Psoas muscle (tissue), 8 donors: Measurements from ENCODE around the gene STXBP1. TPM values are rescaled to one million over a fixed set of nuclear protein-coding genes. Genes with fewer than 3 reads are reported as not detected.
A peak's percentile ranks its signal among the peaks of the same experiment; 100 is the strongest.

Source experiments
- ATAC-seq, 4 donors: fragments of 200-7000 bp; cut with Tn5 transposase; one replicate each; pipeline ENCODE4 v1.9.1; 2020; ENCODE audit warnings: moderate library complexity in 3 of 4, mild to moderate bottlenecking in 2 of 4
- DNase-seq, 2 donors: peaks; one replicate each; pipeline ENCODE4 v3.0.0-alpha.2; 2020
- H3K27ac ChIP-seq: fragments of 200-600 bp; one replicate; pipeline ENCODE4 v1.8.0; 2022
- H3K27me3 ChIP-seq, 3 donors: fragments of 200-600 bp in 1 of 3; one replicate each; pipeline versions ENCODE4 v1.6.1 to v1.8.0; 2013 to 2022; ENCODE audit warnings: low read length in 2 of 3, mild to moderate bottlenecking in 2 of 3, moderate library complexity in 1 of 3; ENCODE audit not compliant: insufficient read depth in 3 of 3
- H3K36me3 ChIP-seq, 2 donors: fragments of 200-600 bp in 1 of 2; one replicate each; pipeline versions ENCODE4 v1.6.1 to v1.8.0; 2013 to 2022; ENCODE audit warnings: low read depth in 1 of 2, mild to moderate bottlenecking in 1 of 2, moderate library complexity in 1 of 2; ENCODE audit not compliant: insufficient read depth in 1 of 2
- H3K4me1 ChIP-seq: fragments of 200-600 bp; one replicate; pipeline ENCODE4 v1.8.0; 2022
- H3K4me3 ChIP-seq: fragments of 200-600 bp; one replicate; pipeline ENCODE4 v1.8.0; 2022; ENCODE audit warnings: mild to moderate bottlenecking
- H3K9me3 ChIP-seq: fragments of 200-600 bp; one replicate; pipeline ENCODE4 v1.8.0; 2022
- CTCF ChIP-seq: fragments of 200-600 bp; IDR thresholded peaks from one replicate; pipeline ENCODE4 v1.8.0; 2022; ENCODE audit warnings: antibody characterized with exemption
- WGBS, 3 donors: extraction: QIAGEN DNeasy Blood & Tissue Kit; methylation state at CpG; one replicate each; pipeline versions ENCODE4 v1.1.6 to v1.1.7; 2013; 5-methylcytosine and 5-hydroxymethylcytosine counted together
- intact Hi-C, 2 donors: fragments of 100-400 bp; cut with DNase I; formaldehyde crosslinking; loops; one replicate each; pipeline versions ENCODE4 v1.11.0 to v1.14.2; 2022
- polyA plus RNA-seq, 3 donors: library from polyadenylated mRNA; stranded (reverse); fragments of 200-250 nt; gene quantifications; one replicate each; pipeline ENCODE4 v1.2.3, GENCODE V29; 2013
- total RNA-seq, 4 donors: library from RNA; stranded (reverse); fragmentation: NEBNext Ultra II Directional in 2 of 4; extraction: Animal tissue kit (Norgen Biotek cat#: 25700) in 2 of 4; gene quantifications; one replicate each; pipeline versions ENCODE4 v1.2.1 to v1.2.4, GENCODE V29; 2021 to 2023
- donor health status: healthy with polysubstance abuse.
- donor health status: DM: no; HTN: no; CAD: no; lungs with moderate emphysema.
- donor health status: Bipolar disorder and iron deficiency.
- donor health status: healthy.
- donor health status: DM: yes; HTN: yes; CAD: no.
- donor health status: DM: no; HTN: no; CAD: no.
- donor health status: DM: no; HTN: no; CAD: no.
- donor health status: DM: yes; HTN: yes; CAD: no.

Gene STXBP1
- total and polyA plus RNA-seq, 7 donors = 2.8 to 12.3 (median 6.7) TPM

GRCh38 chr9:127714020-127714750 is 102.1 kb downstream of the STXBP1 start:
- DNase-seq = no peak
- Histone ChIP-seq H3K27me3 (no peaks in the 10 kb centered on the region), H3K36me3 (no peaks in the 10 kb centered on the region), H3K4me1 (peaks cover 15% of the 10 kb centered on the region), H3K9me3 (no peaks in the 10 kb centered on the region), H3K4me3 (peak overlapping the region; percentile 85), H3K27ac (no peak overlapping the region)
- intact Hi-C loops = no loop called here
- 77 to 83% (median 81%) methylated on average over 19 of the region's 19 CpGs for WGBS, 3 donors
- TF ChIP-seq CTCF = no peak
- ATAC-seq = no peak

DNA sequence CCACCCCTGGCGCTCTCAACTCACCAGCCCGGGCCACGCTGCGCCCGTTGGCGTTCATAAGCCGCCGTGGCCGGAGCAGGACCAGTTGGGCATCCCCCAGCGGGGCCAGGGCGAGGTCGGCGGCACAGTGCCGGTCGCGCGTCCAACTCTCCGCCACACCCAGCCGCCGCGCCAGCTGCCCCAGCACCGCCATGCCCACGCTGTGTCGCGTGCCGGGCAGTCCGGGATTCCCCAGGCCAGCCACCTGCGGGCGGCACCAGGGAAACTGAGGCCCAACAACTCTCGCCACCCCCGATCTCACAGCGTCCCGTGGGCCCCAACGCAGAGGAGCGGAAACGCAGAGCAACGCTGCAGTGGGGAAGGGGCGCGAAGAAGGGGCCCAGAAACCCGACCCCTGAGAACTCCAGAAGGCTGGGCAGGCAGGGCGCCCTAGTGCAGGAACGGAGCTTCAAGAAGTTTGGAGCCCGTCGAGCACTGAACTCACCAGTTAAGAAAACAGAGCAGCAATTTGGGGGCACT is 102.9 kb downstream of the STXBP1 start:
- H3K36me3 ChIP-seq = no peaks in the 10 kb centered on the region
- intact Hi-C loops = loop anchor here (5.0 kb wide), 2 partner anchors 103 to 123 kb away; partner anchors contain the start of gene STXBP1 (in 1 of the 2)
- no peaks in the 10 kb centered on the region for H3K9me3 ChIP-seq
- peaks cover 15% of the 10 kb centered on the region for H3K4me1 ChIP-seq
- TF ChIP-seq CTCF = no peak
- 0 to 1% (median 0%) methylated on average over 38 to 44 of the region's 44 CpGs for WGBS, 3 donors
- DNase-seq (peak in 1 of 2 donors; percentile 71), ATAC-seq (peak; percentile 29 to 70 (median 55))
- no peaks in the 10 kb centered on the region for H3K27me3 ChIP-seq
- H3K27ac ChIP-seq = peak overlapping the region; percentile 91
- H3K4me3 ChIP-seq = peak overlapping the region; percentile 85

DNA sequence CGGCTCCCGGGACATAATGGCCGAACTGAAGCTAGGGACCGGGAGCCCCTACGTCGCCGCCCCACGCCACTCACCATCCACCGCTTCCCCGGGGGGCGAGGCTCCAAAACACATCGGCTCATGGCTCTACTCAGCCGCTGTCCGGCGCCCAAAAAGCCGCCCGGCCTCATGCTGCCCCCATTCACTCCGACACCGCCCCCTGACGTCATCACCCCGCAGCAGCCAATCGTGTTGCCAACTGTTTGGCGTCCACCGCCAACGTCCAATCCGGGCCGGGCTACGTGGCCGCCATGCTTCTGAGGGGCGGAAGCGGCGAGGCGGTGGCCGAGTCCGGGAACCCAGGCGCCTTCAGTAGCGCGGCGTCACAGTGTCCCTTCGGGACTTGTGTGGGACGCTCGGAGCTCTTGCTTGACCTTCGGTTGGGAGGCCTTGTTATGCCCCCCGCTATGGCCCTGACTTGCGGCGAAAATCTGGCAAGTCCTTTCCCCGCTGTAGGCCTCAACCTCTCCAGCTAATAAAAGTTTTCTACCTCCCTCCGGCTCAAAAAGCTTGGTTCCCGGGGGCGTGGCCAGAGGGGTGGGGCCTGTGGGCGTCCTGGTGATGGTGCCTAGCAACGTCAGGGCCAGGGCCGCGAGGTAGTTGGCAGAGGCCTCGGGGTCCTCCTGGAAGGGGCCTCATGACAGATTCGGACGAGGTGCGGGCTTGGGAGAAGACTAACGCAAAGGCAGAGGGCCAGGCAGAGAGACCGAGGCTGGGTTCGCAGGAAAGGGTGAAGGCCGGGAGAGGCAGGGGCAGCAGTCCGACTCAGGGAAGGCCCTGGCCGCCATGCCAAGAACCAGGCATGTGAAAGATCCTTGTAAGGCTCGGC is 103.6 kb downstream of the STXBP1 start, which contains the start of the genes PTRH1 and TTC16:
Gene PTRH1, minus strand, starts transcription at position 194 of the 868 bp plus-strand sequence. Its CDS starts 24 bp downstream, at position 170.
Gene TTC16, plus strand, starts transcription at position 610 of the 868 bp plus-strand sequence. Its CDS starts 67 bp downstream, at position 677.
- ATAC-seq = peak; percentile 96 to 98 (median 96)
- peak; percentile 98 to 99 for DNase-seq
- intact Hi-C loops = loop anchor here (5.0 kb wide), 2 partner anchors 103 to 123 kb away; partner anchors contain the start of gene STXBP1 (in 1 of the 2)

More for the DNA sequence above, 103.6 kb downstream of the STXBP1 start, which contains the start of the genes PTRH1 and TTC16:
- 2 to 3% (median 2%) methylated on average over 58 to 65 of the region's 65 CpGs for WGBS, 3 donors
- H3K36me3 ChIP-seq = no peaks in the 10 kb centered on the region
- no peak for TF ChIP-seq CTCF
- H3K4me1 ChIP-seq = peaks cover 15% of the 10 kb centered on the region
- peak within 1 kb of the TSS; percentile 91 for H3K27ac ChIP-seq
- H3K27me3 ChIP-seq = no peaks in the 10 kb centered on the region
- peak within 1 kb of the TSS; percentile 85 for H3K4me3 ChIP-seq
- no peaks in the 10 kb centered on the region for H3K9me3 ChIP-seq
